HepG2 (cell line): ENCODE results near the gene LRRC55. TPM values are rescaled to one million over a fixed set of nuclear protein-coding genes. Genes with fewer than 3 reads are reported as not detected.
A peak's percentile ranks its signal among the peaks of the same experiment; 100 is the strongest.

Experiments used
- ATAC-seq: fragments of 200-7000 bp; cut with Tn5 transposase; 3 replicates; pipeline ENCODE4 v1.9.1; 2020; ENCODE audit warnings: mild to moderate bottlenecking, moderate library complexity
- BruUV-seq: library from RNA; stranded (reverse); fragments of 400-500 nt; replicated peaks from 2 replicates; lab custom pipeline; 2021; lab: Mats Ljungman, UMichigan
- CTCF ChIA-PET: fragments of 300-600 bp; formaldehyde crosslinking; extraction: SDS; loops from one replicate; lab custom pipeline; 2021; ENCODE audit warnings: low total read pairs, inconsistent platforms, low intra/inter-chr PET ratio; lab: Yijun Ruan, JAX
- POLR2A ChIA-PET: fragments of 350-600 bp; sonication (Branson Sonifier 250); formaldehyde crosslinking; loops from one replicate; lab custom pipeline; 2020; ENCODE audit warnings: antibody characterized with exemption, inconsistent platforms; lab: Yijun Ruan, JAX
- DNase-seq: peaks from one replicate; pipeline ENCODE4 v3.0.0-alpha.2; 2015; ENCODE audit warnings: low spot score
- FAIRE-seq: peaks from 3 replicates; lab custom pipeline; 2011; peaks lifted over from hg19 to GRCh38; lab: Jason Lieb, UNC
- H2AFZ ChIP-seq: one replicate; pipeline ENCODE4 v1.6.1; 2011; ENCODE audit warnings: low read length, inconsistent platforms
- H3K27ac ChIP-seq: fragments of 300-600 bp; 3 replicates; pipeline ENCODE4 v1.8.0; 2011; ENCODE audit warnings: mixed run types, mild to moderate bottlenecking, mixed read lengths, low read length, inconsistent platforms; ENCODE audit not compliant: insufficient read depth; ENCODE audit errors: extremely low read length
- H3K27me3 ChIP-seq, 2 experiments: fragments of 200-600 bp in 1 of 2; 2 replicates in 1 of 2; 3 replicates in 1 of 2; pipeline versions ENCODE4 v1.6.0 to v1.8.0; 2011; ENCODE audit warnings: low read length in 2 of 2, mild to moderate bottlenecking in 2 of 2, moderate library complexity in 2 of 2, inconsistent platforms in 1 of 2; ENCODE audit not compliant: insufficient read depth in 2 of 2, control insufficient read depth in 1 of 2
- H3K36me3 ChIP-seq, 2 experiments: fragments of 200-600 bp in 1 of 2; replicated peaks in 1 of 2; 2 replicates in 1 of 2; 3 replicates in 1 of 2; pipeline versions ENCODE4 v1.5.1 to v1.8.0; 2011; ENCODE audit warnings: low read length in 2 of 2, inconsistent platforms in 1 of 2; ENCODE audit not compliant: insufficient read depth in 2 of 2, control insufficient read depth in 1 of 2
- H3K4me1 ChIP-seq: 2 replicates; pipeline ENCODE4 v1.5.1; 2012; ENCODE audit warnings: low read length, inconsistent platforms; ENCODE audit not compliant: insufficient read depth
- H3K4me2 ChIP-seq: 2 replicates; pipeline ENCODE4 v1.6.0; 2011; ENCODE audit warnings: low read depth, low read length, inconsistent platforms
- H3K4me3 ChIP-seq, 3 experiments: fragments of 200-600 bp in 1 of 3; sonication (generic), shearing (Covaris generic) in 1 of 3; replicated peaks in 1 of 3; 2 replicates each; pipeline ENCODE4 v1.5.1; 2011 to 2016; ENCODE audit warnings: low read length in 3 of 3, inconsistent platforms in 2 of 3, low read depth in 2 of 3, mild to moderate bottlenecking in 2 of 3, control low read depth in 1 of 3, mixed read lengths in 1 of 3; ENCODE audit not compliant: insufficient read depth in 1 of 3
- H3K79me2 ChIP-seq: one replicate; pipeline ENCODE4 v1.6.1; 2011; ENCODE audit warnings: low read length, inconsistent platforms; ENCODE audit not compliant: insufficient read depth
- H3K9ac ChIP-seq: 2 replicates; pipeline ENCODE4 v1.6.0; 2011; ENCODE audit warnings: mild to moderate bottlenecking, low read depth, low read length, inconsistent platforms; ENCODE audit not compliant: insufficient read depth
- H3K9me3 ChIP-seq: 2 replicates; pipeline ENCODE4 v1.5.1; 2012; ENCODE audit warnings: mild to moderate bottlenecking, low read length
- H4K20me1 ChIP-seq: 2 replicates; pipeline ENCODE4 v1.6.0; 2011; ENCODE audit warnings: inconsistent platforms, mild to moderate bottlenecking, low read length, moderate library complexity; ENCODE audit not compliant: insufficient read depth
- CHD4 ChIP-seq: fragments of 200-600 bp; sonication (generic); IDR thresholded peaks from 2 replicates; pipeline ENCODE4 v1.7.0; 2017; ENCODE audit warnings: mild to moderate bottlenecking, low read length, borderline replicate concordance
- DMAP1 ChIP-seq: IDR thresholded peaks from 2 replicates; pipeline ENCODE4 v1.6.1; 2016
- HDAC6 ChIP-seq: fragments of 200-600 bp; sonication (generic); IDR thresholded peaks from 2 replicates; pipeline ENCODE4 v1.7.0; 2017; ENCODE audit warnings: mild to moderate bottlenecking, antibody characterized with exemption, low read length, low read depth
- HNRNPLL ChIP-seq: fragments of 200-400 bp; formaldehyde crosslinking; IDR thresholded peaks from 2 replicates; pipeline ENCODE4 v1.6.1; 2017; ENCODE audit warnings: mild to moderate bottlenecking, low read depth, low read length; ENCODE audit not compliant: poor library complexity, severe bottlenecking
- NFE2L1 ChIP-seq: sonication (generic); formaldehyde crosslinking; IDR thresholded peaks from 2 replicates; pipeline ENCODE4 v1.4.0; 2020; ENCODE audit warnings: missing genetic modification reagents, mild to moderate bottlenecking, borderline replicate concordance
- SOX13 ChIP-seq, 3 experiments: fragments of 450-650 bp in 1 of 3; sonication (generic) in 1 of 3; formaldehyde crosslinking in 1 of 3; IDR thresholded peaks in 2 of 3; conservative IDR thresholded peaks in 1 of 3; 2 replicates each; pipeline versions ENCODE4 v1.5.0 to v1.6.1; 2016 to 2020; ENCODE audit warnings: antibody characterized with exemption in 1 of 3, mild to moderate bottlenecking in 1 of 3, missing compliant biosample characterization in 1 of 3, missing genetic modification reagents in 1 of 3, moderate library complexity in 1 of 3
- ZKSCAN8 ChIP-seq: IDR thresholded peaks from 2 replicates; pipeline ENCODE4 v1.6.1; 2016; ENCODE audit warnings: borderline replicate concordance, missing genetic modification reagents, missing compliant biosample characterization
- ZNF331 ChIP-seq: sonication (generic); formaldehyde crosslinking; IDR thresholded peaks from 2 replicates; pipeline ENCODE4 v1.4.0; 2020; ENCODE audit warnings: missing genetic modification reagents
- ZNF589 ChIP-seq: sonication (generic); formaldehyde crosslinking; conservative IDR thresholded peaks from 2 replicates; pipeline ENCODE4 v1.8.0; 2022; ENCODE audit warnings: mild to moderate bottlenecking, moderate library complexity, missing genetic modification reagents
- ZNF7 ChIP-seq: IDR thresholded peaks from 2 replicates; pipeline ENCODE4 v1.6.1; 2016; ENCODE audit warnings: missing biosample characterization, missing genetic modification reagents
- ZNF766 ChIP-seq: sonication (generic); formaldehyde crosslinking; IDR thresholded peaks from 2 replicates; pipeline ENCODE4 v1.5.0; 2020; ENCODE audit warnings: missing genetic modification reagents, borderline replicate concordance
- WGBS: methylation state at CpG from one replicate; pipeline ENCODE4 v1.1.6; 2017; ENCODE audit warnings: low lambda C conversion rate; 5-methylcytosine and 5-hydroxymethylcytosine counted together
- in situ Hi-C: cut with HindIII; loops from 2 replicates; pipeline ENCODE4 v1.10.0; 2017; ENCODE audit warnings: low pct_unique_long_range_greater_than_20kb; ENCODE audit not compliant: extremely low pct_ligation_motif_present
- intact Hi-C: fragments of 100-400 bp; cut with micrococcal nuclease; formaldehyde crosslinking; loops from one replicate; pipeline ENCODE4 v1.10.0; 2022; ENCODE audit not compliant: unreplicated experiment
- polyA plus RNA-seq, 8 experiments: library from polyadenylated mRNA; depleted of rRNA in 3 of 8; stranded (reverse) in 7 of 8; unstranded in 1 of 8; fragments of >200 nt; fragmentation: Illumina TruSeq in 4 of 8; extraction: Trizol in 4 of 8; gene quantifications; 2 replicates each; pipeline versions ENCODE4 v1.2.1 to v1.2.3, GENCODE V29; 2011 to 2016; ENCODE audit warnings: low read depth in 4 of 8, missing spikeins in 1 of 8, mixed read lengths in 1 of 8; ENCODE audit not compliant: insufficient read depth in 1 of 8
- total RNA-seq, 5 experiments: library from RNA; depleted of rRNA; stranded (reverse); fragments of >200 nt; fragmentation: Illumina TruSeq; extraction: Trizol; gene quantifications; 2 replicates each; pipeline ENCODE4 v1.2.3, GENCODE V29; 2016; ENCODE audit warnings: low read depth in 1 of 5
- TF ChIP-seq, protein P1 (sequence below): fragments of 450-650 bp; IDR thresholded peaks from 2 replicates; pipeline ENCODE4 v1.6.1; 2016
- TF ChIP-seq, protein P2 (sequence below): sonication (generic); formaldehyde crosslinking; IDR thresholded peaks from 2 replicates; pipeline ENCODE4 v1.5.0; 2020; ENCODE audit warnings: mild to moderate bottlenecking, missing genetic modification reagents, moderate library complexity
- TF ChIP-seq, protein P3 (sequence below): sonication (generic); formaldehyde crosslinking; IDR thresholded peaks from 2 replicates; pipeline ENCODE4 v1.5.0; 2020; ENCODE audit warnings: missing genetic modification reagents

LRRC55 gene
- total and polyA plus RNA-seq, 2 of the 13 experiments (the other 11 are each of a cell fraction or from before 2014, with no cell fraction given), result not detected

DNA sequence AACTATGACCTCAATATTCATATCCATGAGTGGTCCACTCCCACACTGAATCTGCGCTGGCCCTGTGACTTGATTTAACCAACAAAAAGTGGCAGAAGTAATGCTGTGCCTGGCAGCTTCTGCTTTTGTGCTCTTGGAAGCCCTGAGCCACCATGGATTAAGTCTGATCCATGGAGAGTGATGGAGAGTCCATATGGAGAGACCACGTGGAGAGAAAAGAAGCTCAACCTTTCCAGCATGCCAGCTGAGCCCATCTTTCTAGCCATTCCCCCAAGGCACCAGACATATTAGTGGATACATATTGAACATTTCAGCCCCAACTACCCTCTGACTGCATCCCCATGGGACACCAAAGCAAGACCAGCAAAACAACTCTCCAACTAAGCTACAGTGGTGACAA is 16.0 kb downstream of the LRRC55 start:
- peaks cover 1 to 10% of the 10 kb centered on the region in 2 experiments; a peak in 1 of 5 replicates for H3K27me3 ChIP-seq
- BruUV-seq, result no TSS peak
- TF ChIP-seq, protein P1, sequence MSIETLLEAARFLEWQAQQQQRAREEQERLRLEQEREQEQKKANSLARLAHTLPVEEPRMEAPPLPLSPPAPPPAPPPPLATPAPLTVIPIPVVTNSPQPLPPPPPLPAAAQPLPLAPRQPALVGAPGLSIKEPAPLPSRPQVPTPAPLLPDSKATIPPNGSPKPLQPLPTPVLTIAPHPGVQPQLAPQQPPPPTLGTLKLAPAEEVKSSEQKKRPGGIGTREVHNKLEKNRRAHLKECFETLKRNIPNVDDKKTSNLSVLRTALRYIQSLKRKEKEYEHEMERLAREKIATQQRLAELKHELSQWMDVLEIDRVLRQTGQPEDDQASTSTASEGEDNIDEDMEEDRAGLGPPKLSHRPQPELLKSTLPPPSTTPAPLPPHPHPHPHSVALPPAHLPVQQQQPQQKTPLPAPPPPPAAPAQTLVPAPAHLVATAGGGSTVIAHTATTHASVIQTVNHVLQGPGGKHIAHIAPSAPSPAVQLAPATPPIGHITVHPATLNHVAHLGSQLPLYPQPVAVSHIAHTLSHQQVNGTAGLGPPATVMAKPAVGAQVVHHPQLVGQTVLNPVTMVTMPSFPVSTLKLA, result peak; percentile 91
- no peak for TF ChIP-seq ZNF7
- H3K4me2 ChIP-seq, result no peak overlapping the region
- no peaks in the 10 kb centered on the region for H3K36me3 ChIP-seq
- ATAC-seq (no peak), FAIRE-seq (no peak), DNase-seq (no peak)
- intact Hi-C loops, result no loop called here
- no peak overlapping the region for H3K9ac ChIP-seq
- ChIA-PET POLR2A (no interaction called here), CTCF (no interaction called here)
- no peak overlapping the region for H2AFZ ChIP-seq
- no peak overlapping the region for H3K4me3 ChIP-seq
- H4K20me1 ChIP-seq, result no peaks in the 10 kb centered on the region
- H3K9me3 ChIP-seq, result no peaks in the 10 kb centered on the region
- H3K27ac ChIP-seq, result no peak overlapping the region
- in situ Hi-C loops, result no loop called here
- WGBS, result 42% methylated on average over 2 of the region's 2 CpGs
- H3K4me1 ChIP-seq, result no peaks in the 10 kb centered on the region
- H3K79me2 ChIP-seq, result no peaks in the 10 kb centered on the region

DNA sequence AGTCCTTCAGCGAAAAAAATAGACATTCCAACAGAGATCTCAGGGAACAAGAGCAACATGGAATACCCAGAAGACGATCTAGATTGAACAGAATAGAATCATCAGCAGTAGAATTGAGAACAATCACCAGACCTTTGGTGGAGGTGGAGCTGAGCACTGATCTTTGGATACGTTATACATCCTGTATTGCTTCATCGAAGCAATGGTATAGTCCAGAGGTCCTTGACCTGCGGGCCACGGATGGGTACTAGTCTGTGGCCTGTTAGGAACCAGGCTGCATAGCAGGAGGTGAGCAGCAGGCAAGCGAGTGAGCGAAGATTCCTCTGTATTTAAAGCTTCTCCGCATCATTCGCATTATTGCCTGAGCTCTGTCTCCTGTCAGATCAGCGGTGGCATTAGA is 17.6 kb downstream of the LRRC55 start:
- ChIA-PET CTCF (no interaction called here), POLR2A (no interaction called here)
- H3K36me3 ChIP-seq, result no peaks in the 10 kb centered on the region
- 49% methylated on average over 7 of the region's 11 CpGs for WGBS
- intact Hi-C loops (no loop called here), in situ Hi-C loops (no loop called here)
- peaks cover 1 to 20% of the 10 kb centered on the region in 2 experiments; a peak in 2 of 5 replicates for H3K27me3 ChIP-seq
- FAIRE-seq (no peak), ATAC-seq (peak; percentile 89), DNase-seq (peak; percentile 33)
- no peak overlapping the region for H3K9ac ChIP-seq
- no peaks in the 10 kb centered on the region for H4K20me1 ChIP-seq
- H2AFZ ChIP-seq, result no peak overlapping the region
- BruUV-seq, result no TSS peak
- no peaks in the 10 kb centered on the region for H3K4me1 ChIP-seq
- no peak overlapping the region for H3K4me3 ChIP-seq
- H3K79me2 ChIP-seq, result no peaks in the 10 kb centered on the region
- no peak overlapping the region for H3K4me2 ChIP-seq
- no peak overlapping the region for H3K27ac ChIP-seq
- H3K9me3 ChIP-seq, result no peaks in the 10 kb centered on the region
- TF ChIP-seq, protein P2, sequence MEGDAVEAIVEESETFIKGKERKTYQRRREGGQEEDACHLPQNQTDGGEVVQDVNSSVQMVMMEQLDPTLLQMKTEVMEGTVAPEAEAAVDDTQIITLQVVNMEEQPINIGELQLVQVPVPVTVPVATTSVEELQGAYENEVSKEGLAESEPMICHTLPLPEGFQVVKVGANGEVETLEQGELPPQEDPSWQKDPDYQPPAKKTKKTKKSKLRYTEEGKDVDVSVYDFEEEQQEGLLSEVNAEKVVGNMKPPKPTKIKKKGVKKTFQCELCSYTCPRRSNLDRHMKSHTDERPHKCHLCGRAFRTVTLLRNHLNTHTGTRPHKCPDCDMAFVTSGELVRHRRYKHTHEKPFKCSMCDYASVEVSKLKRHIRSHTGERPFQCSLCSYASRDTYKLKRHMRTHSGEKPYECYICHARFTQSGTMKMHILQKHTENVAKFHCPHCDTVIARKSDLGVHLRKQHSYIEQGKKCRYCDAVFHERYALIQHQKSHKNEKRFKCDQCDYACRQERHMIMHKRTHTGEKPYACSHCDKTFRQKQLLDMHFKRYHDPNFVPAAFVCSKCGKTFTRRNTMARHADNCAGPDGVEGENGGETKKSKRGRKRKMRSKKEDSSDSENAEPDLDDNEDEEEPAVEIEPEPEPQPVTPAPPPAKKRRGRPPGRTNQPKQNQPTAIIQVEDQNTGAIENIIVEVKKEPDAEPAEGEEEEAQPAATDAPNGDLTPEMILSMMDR, result no peak
- no peak for TF ChIP-seq HNRNPLL
- TF ChIP-seq DMAP1, result no peak
- no peak for TF ChIP-seq ZNF766 (CRISPR knock-in tag)
- no peak for TF ChIP-seq NFE2L1 (CRISPR knock-in tag)
- TF ChIP-seq CHD4, result no peak
- TF ChIP-seq ZNF589, result no peak
- no peak for TF ChIP-seq HDAC6
- TF ChIP-seq SOX13 (IDR thresholded peaks at IDR 0.05), result no peak
- peak in 1 of 2 experiments; percentile 27; a peak in 1 of 4 replicates for TF ChIP-seq SOX13 (CRISPR knock-in tag; conservative IDR thresholded peaks at IDR 0.05 in 1 of 2, IDR thresholded peaks at IDR 0.05 in 1 of 2)
- no peak for TF ChIP-seq ZKSCAN8
- TF ChIP-seq, protein P3, sequence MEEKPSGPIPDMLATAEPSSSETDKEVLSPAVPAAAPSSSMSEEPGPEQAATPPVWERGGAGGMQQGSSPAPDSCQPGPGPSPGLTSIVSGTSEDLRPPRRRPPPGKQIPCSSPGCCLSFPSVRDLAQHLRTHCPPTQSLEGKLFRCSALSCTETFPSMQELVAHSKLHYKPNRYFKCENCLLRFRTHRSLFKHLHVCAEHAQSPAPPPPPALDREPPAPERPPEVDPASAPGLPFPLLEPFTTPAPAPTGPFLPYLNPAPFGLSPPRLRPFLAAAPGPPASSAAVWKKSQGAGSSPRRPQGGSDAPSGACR (CRISPR knock-in tag), result no peak
- TF ChIP-seq ZNF331 (CRISPR knock-in tag), result no peak
